Activated B cell treated with CpG ODN at 0.5 μM for 24 hours (primary cell): Measurements from ENCODE around the gene KLK6. TPM values are rescaled to one million over a fixed set of nuclear protein-coding genes. Genes with fewer than 3 reads are reported as not detected.
"Not testable (repeated sequence)": the region's sequence is repeated elsewhere in the genome, so short reads cannot be mapped to it uniquely, and the experiment has no call there.

Experiments used
- ATAC-seq: fragments of 200-7000 bp; cut with Tn5 transposase; one replicate; pipeline ENCODE4 v1.10.0; 2021; ENCODE audit warnings: low read depth, mild to moderate bottlenecking, moderate library complexity
- CTCF ChIA-PET: fragments of 350-600 bp; sonication (Branson Sonifier 250); formaldehyde crosslinking; loops from one replicate; lab custom pipeline; 2021; ENCODE audit warnings: antibody characterized with exemption; lab: Charles Lee
- POLR2A ChIA-PET: fragments of 350-600 bp; sonication (Branson Sonifier 250); formaldehyde crosslinking; loops from one replicate; lab custom pipeline; 2021; ENCODE audit warnings: antibody characterized with exemption; lab: Charles Lee
- DNase-seq: peaks from one replicate; pipeline ENCODE4 v3.0.0; 2022
- H3K27ac Mint-ChIP-seq: one replicate; pipeline ENCODE4 v1.8.0; 2020; ENCODE audit warnings: mixed read lengths
- H3K27me3 Mint-ChIP-seq: one replicate; pipeline ENCODE4 v1.8.0; 2021; ENCODE audit warnings: mixed read lengths
- H3K36me3 Mint-ChIP-seq: one replicate; pipeline ENCODE4 v1.8.0; 2021; ENCODE audit warnings: low read depth, mixed read lengths
- H3K4me1 Mint-ChIP-seq: one replicate; pipeline ENCODE4 v1.8.0; 2021; ENCODE audit warnings: mixed read lengths
- H3K4me3 Mint-ChIP-seq: one replicate; pipeline ENCODE4 v1.8.0; 2020; ENCODE audit warnings: mild to moderate bottlenecking, mixed read lengths
- H3K9me3 Mint-ChIP-seq: one replicate; pipeline ENCODE4 v1.8.0; 2020; ENCODE audit warnings: mixed read lengths
- intact Hi-C: fragments of 100-400 bp; cut with micrococcal nuclease; formaldehyde crosslinking; loops from one replicate; pipeline ENCODE4 v1.15.1; 2024
- total RNA-seq: library from RNA; stranded (reverse); gene quantifications from 2 replicates; pipeline ENCODE4 v1.2.3, GENCODE V29; 2022
- TF ChIP-seq, protein P1 (sequence below): fragments of 200-600 bp; IDR thresholded peaks from one replicate; pipeline ENCODE4 v1.8.0; 2022; ENCODE audit warnings: antibody characterized with exemption, mild to moderate bottlenecking

KLK6 gene
- total RNA-seq, 1 donor from 2014 or later, result not detected

DNA sequence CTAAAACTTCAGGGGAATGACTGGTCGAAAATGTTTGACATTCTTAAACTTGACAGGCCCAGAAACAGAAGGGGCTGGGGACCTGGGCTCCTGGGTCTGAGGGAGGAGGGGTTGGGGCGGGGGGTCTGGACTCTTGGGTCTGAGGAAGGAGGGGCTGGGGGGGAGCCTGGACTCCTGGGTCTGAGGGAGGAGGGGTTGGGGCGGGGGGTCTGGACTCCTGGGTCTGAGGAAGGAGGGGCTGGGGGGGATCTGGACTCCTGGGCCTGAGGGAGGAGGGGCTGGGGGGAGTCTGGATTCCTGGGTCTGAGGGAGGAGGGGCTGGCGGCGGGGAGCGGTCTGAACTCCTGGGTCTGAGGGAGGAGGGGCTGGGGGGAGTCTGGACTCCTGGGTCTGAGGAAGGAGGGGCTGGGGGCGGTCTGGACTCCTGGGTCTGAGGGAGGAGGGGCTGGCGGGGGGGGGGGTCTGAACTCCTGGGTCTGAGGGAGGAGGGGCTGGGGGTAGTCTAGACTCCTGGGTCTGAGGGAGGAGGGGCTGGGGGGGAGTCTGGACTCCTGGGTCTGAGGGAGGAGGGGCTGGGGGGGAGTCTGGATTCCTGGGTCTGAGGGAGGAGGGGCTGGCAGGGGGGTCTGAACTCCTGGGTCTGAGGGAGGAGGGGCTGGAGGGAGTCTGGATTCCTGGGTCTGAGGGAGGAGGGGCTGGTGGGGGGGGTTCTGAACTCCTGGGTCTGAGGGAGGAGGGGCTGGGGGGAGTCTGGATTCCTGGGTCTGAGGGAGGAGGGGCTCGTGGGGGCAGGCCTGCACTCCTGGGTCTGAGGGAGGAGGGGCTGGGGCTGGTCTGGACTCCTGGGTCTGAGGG, 5.5 kb upstream of the KLK6 start:
- Mint-ChIP-seq H3K27ac (no peak overlapping the region), H3K36me3 (no peaks in the 10 kb centered on the region), H3K4me3 (no peak overlapping the region), H3K4me1 (no peaks in the 10 kb centered on the region), H3K27me3 (peaks cover 34% of the 10 kb centered on the region), H3K9me3 (no peaks in the 10 kb centered on the region)
- DNase-seq (no peak), ATAC-seq (no peak)
- intact Hi-C loops, result no loop called here
- POLR2A ChIA-PET, result no interaction called here
- CTCF ChIA-PET, result no interaction called here
- TF ChIP-seq, protein P1, sequence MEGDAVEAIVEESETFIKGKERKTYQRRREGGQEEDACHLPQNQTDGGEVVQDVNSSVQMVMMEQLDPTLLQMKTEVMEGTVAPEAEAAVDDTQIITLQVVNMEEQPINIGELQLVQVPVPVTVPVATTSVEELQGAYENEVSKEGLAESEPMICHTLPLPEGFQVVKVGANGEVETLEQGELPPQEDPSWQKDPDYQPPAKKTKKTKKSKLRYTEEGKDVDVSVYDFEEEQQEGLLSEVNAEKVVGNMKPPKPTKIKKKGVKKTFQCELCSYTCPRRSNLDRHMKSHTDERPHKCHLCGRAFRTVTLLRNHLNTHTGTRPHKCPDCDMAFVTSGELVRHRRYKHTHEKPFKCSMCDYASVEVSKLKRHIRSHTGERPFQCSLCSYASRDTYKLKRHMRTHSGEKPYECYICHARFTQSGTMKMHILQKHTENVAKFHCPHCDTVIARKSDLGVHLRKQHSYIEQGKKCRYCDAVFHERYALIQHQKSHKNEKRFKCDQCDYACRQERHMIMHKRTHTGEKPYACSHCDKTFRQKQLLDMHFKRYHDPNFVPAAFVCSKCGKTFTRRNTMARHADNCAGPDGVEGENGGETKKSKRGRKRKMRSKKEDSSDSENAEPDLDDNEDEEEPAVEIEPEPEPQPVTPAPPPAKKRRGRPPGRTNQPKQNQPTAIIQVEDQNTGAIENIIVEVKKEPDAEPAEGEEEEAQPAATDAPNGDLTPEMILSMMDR, result no peak

DNA sequence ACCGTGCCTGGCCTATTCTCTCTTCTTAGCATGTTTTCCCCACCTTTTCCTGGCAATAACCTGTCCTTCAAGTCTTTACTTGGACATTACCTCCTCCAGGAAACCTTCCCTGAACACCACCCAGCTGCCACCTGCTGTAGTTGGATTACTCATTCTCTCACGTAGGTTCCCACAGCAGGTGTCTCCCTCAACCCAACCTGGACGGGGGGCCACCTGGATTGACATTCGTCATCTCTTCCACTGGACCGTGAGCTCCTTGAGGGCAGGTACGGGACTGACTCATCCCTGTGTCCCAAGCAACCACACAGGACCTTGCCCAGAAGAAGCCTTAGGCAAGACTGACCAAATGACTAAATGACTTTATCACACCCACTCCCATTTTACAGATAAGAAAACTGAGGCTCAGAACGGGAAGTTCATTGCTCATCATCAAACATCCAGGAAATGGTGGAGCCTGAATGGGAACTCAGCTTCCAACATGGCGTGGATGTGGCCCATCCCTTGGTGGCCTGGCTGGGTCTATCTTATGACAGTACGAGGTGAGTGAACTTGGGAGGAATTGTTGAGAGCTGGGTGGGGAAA, 3.5 kb upstream of the KLK6 start:
- TF ChIP-seq, protein P1, result no peak
- no peak overlapping the region for H3K4me3 Mint-ChIP-seq
- H3K9me3 Mint-ChIP-seq, result no peaks in the 10 kb centered on the region
- intact Hi-C loops, result no loop called here
- H3K27me3 Mint-ChIP-seq, result peaks cover 38% of the 10 kb centered on the region
- ATAC-seq (no peak), DNase-seq (no peak)
- POLR2A ChIA-PET, result no interaction called here
- no peaks in the 10 kb centered on the region for H3K4me1 Mint-ChIP-seq
- no peaks in the 10 kb centered on the region for H3K36me3 Mint-ChIP-seq
- no peak overlapping the region for H3K27ac Mint-ChIP-seq
- CTCF ChIA-PET, result no interaction called here

DNA sequence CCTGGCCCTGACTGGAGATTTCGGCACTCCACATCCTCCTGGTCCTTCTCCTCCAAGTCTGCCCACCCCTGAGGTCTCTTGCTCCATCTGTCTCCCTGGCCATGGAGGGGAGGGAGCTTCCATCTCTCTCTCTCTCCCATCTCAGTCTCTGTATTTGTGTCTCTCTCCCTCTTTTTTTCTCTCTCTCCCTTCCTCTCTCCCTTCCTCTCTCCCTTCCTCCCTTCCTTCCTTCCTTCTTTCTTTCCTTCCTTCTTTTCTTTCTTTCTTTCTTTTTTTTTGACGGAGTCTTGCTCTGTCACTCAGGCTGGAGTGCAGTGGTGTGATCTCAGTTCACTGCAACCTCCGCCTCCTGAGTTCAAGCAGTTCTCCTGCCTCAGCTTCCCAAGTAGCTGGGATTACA, 419 bp upstream of the KLK6 start:
- CTCF ChIA-PET, POLR2A ChIA-PET, H3K9me3 Mint-ChIP-seq, H3K4me1 Mint-ChIP-seq, ATAC-seq, H3K27ac Mint-ChIP-seq, DNase-seq, intact Hi-C loops, H3K4me3 Mint-ChIP-seq, H3K36me3 Mint-ChIP-seq: not testable (repeated sequence)
- peaks cover 29% of the 10 kb centered on the region for H3K27me3 Mint-ChIP-seq

DNA sequence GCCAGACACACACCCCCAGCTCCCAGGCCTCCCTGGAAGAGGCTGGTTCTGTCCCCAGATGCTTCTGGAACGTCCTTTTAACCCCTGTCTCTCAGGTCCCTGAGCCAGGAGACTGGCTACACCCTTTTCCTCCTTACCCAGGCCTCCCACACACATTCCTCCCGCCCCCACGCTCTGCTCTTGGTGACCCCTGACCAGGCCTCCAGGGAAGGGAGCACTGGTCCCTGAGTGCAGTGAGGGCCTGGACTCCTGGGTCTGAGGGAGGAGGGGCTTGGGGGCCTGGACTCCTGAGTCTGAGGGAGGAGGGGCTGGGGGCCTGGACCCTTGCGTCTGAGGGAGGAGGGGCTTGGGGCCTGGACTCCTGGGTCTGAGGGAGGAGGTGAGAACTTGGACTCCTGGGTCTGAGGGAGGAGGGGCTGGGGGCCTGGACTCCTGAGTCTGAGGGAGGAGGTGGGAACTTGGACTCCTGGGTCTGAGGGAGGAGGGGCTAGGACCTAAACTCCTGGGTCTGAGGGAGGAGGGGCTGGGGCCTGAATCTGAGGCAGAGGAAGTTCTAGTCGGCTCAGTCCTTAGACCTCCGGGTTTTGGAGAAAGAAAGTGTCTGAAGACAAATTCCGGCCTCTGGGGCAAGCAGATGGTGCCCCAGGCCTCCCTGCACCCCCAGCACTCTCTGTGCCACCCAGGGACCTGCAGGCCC, 527 bp downstream of the KLK6 start:
- no peak overlapping the region for H3K4me3 Mint-ChIP-seq
- intact Hi-C loops, result no loop called here
- TF ChIP-seq, protein P1, result no peak
- H3K27ac Mint-ChIP-seq, result no peak overlapping the region
- ChIA-PET POLR2A (no interaction called here), CTCF (no interaction called here)
- no peaks in the 10 kb centered on the region for H3K4me1 Mint-ChIP-seq
- ATAC-seq, result no peak
- peaks cover 30% of the 10 kb centered on the region for H3K27me3 Mint-ChIP-seq
- no peaks in the 10 kb centered on the region for H3K9me3 Mint-ChIP-seq
- DNase-seq, result no peak
- no peaks in the 10 kb centered on the region for H3K36me3 Mint-ChIP-seq

DNA sequence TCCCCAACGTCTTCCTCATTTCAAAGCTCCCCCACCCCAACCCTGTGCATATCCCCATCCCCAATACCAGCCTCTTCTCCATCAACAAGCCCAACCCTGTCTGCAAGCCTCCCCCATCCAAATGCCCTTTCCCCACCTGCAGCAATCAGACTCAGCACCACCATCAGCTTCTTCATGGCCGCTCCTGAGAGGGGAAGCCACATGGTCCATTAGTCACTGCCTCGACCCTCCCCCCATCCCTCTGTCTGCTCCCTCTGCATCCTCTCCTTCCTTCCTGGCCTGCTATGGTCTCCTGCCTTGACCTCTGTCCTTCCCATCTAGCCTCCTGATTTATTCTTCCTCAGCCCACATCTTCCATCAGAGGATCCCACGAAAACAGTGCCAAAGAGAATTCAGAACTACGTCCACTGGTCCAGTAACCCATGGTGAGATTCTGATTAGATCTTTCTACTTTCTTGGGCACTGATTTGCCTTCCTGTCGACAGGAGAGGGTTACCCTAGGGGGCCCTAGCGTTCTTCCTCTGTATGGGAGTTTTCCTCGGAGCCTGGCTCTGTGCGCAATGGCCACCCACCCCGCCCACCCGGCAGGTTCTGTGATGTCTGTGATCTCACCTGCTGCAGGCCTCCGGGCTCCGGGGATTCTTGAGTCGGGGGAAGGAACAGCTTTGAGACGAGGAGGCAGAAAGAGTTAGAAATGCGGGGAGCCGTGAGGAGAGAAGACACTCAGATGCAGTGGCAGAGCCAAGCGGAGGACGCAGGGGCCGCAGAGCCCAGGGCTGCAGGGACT, 1.3 kb downstream of the KLK6 start:
- ChIA-PET POLR2A (no interaction called here), CTCF (no interaction called here)
- no peak for ATAC-seq
- peaks cover 30% of the 10 kb centered on the region for H3K27me3 Mint-ChIP-seq
- H3K36me3 Mint-ChIP-seq, result no peaks in the 10 kb centered on the region
- H3K4me3 Mint-ChIP-seq, result no peak overlapping the region
- TF ChIP-seq, protein P1, result no peak
- H3K9me3 Mint-ChIP-seq, result no peaks in the 10 kb centered on the region
- H3K27ac Mint-ChIP-seq, result no peak overlapping the region
- no peaks in the 10 kb centered on the region for H3K4me1 Mint-ChIP-seq
- DNase-seq, result no peak
- intact Hi-C loops, result no loop called here
